K562 (cell line): ENCODE measurements around the gene ERBB3. TPM values are rescaled to one million over a fixed set of nuclear protein-coding genes. Genes with fewer than 3 reads are reported as not detected.

Experiments used
- LARP7 ChIP-seq: fragments of 450-650 bp; IDR thresholded peaks from 2 replicates; pipeline ENCODE4 v1.6.1; 2016
- MAFK ChIP-seq: IDR thresholded peaks from 2 replicates; pipeline ENCODE4 v1.6.1; 2011; ENCODE audit warnings: low read length, improper control_type of control experiment
- SLC30A9 ChIP-seq: fragments of 250-450 bp; sonication (Bioruptor Pico); IDR thresholded peaks from 2 replicates; pipeline ENCODE4 v1.8.0; 2022; ENCODE audit warnings: mild to moderate bottlenecking, moderate library complexity
- TAF15 ChIP-seq: fragments of 200-400 bp; formaldehyde crosslinking; IDR thresholded peaks from 2 replicates; pipeline ENCODE4 v1.6.1; 2017; ENCODE audit warnings: mild to moderate bottlenecking, low read depth, low read length, moderate library complexity
- TRIM24 ChIP-seq, 2 experiments: fragments of 450-650 bp; IDR thresholded peaks; 2 replicates each; pipeline ENCODE4 v1.6.1; 2016
- YY1 ChIP-seq, 3 experiments: IDR thresholded peaks; 2 replicates each; pipeline ENCODE4 v1.6.1; 2011; ENCODE audit warnings: low read length in 2 of 3, mild to moderate bottlenecking in 2 of 3, moderate library complexity in 2 of 3, borderline replicate concordance in 1 of 3, control low read depth in 1 of 3, low read depth in 1 of 3; ENCODE audit not compliant: insufficient read depth in 3 of 3, insufficient replicate concordance in 2 of 3, control insufficient read depth in 1 of 3, insufficient read length in 1 of 3; ENCODE audit errors: extremely low read depth in 1 of 3
- ZNF263 ChIP-seq: sonication (generic); formaldehyde crosslinking; IDR thresholded peaks from 2 replicates; pipeline ENCODE4 v1.8.0; 2022; ENCODE audit warnings: mild to moderate bottlenecking, missing genetic modification reagents, borderline replicate concordance
- polyA plus RNA-seq, 8 experiments: library from polyadenylated mRNA; depleted of rRNA in 4 of 8; stranded (reverse) in 5 of 8; unstranded in 3 of 8; fragments of >200 nt; fragmentation: Nextera tagmentation in 2 of 8; fragmentation: Illumina TruSeq in 1 of 8; extraction: Ambion mirVana in 2 of 8; extraction: Trizol in 1 of 8; gene quantifications; 2 replicates each; pipeline versions ENCODE4 v1.2.1 to v1.2.3, GENCODE V29; 2011 to 2014; ENCODE audit warnings: inconsistent platforms in 1 of 8, missing spikeins in 1 of 8
- total RNA-seq, 7 experiments: library from RNA; depleted of rRNA in 6 of 7; stranded (reverse); fragments of >200 nt in 6 of 7; fragmentation: Illumina TruSeq in 2 of 7; extraction: Trizol in 2 of 7; gene quantifications; 2 replicates each; pipeline versions ENCODE4 v1.2.1 to v1.2.3, GENCODE V29; 2011 to 2021; ENCODE audit warnings: low replicate concordance in 1 of 7
- TF ChIP-seq, protein P1 (sequence below), 2 experiments: fragments of 450-650 bp in 1 of 2; sonication (generic) in 1 of 2; formaldehyde crosslinking in 1 of 2; IDR thresholded peaks; 2 replicates each; pipeline versions ENCODE4 v1.7.1 to v1.9.0; 2016 to 2022; ENCODE audit warnings: inconsistent platforms in 1 of 2, mild to moderate bottlenecking in 1 of 2, missing genetic modification reagents in 1 of 2

The ERBB3 gene
- total and polyA plus RNA-seq, 9 of the 15 experiments (the other 6 are each of a cell fraction or from before 2014, with no cell fraction given): 1.5 to 5.4 (median 3.8) TPM

DNA sequence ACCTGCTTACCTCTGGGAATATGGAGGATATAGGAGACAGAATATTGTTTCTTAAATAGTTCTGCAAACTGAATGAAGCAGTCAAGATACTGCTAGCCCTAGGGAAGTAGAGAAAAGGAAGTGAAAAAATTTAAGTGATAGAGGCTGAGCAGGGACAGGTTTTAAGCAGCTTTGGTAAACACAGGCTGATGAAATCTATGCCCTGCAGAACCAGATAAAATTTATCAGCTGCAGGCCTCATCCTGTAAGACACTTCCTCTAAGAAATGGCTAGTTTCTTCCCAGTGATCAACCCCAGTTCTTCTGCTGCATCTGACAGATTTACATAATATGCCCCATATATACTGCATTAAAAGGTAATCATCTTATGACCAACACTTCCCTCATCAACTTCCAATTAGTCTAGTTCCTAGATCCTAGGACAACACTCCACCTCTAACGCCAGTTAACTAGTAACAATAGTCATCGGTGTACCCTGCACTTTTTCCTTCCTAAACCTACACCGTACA lies 46.8 kb downstream of the ERBB3 start (continued):
- no peak for TF ChIP-seq ZNF263 (CRISPR knock-in tag)
- no peak; the same call in 1 of the 2 replicates for TF ChIP-seq LARP7
- TF ChIP-seq MAFK: no peak
- no peak for TF ChIP-seq SLC30A9 (CRISPR knock-in tag)
- peak; percentile 62 to 82; a peak in 2 of 4 replicates for TF ChIP-seq TRIM24 (IDR thresholded peaks at IDR 0.05)
- TF ChIP-seq, protein P1, sequence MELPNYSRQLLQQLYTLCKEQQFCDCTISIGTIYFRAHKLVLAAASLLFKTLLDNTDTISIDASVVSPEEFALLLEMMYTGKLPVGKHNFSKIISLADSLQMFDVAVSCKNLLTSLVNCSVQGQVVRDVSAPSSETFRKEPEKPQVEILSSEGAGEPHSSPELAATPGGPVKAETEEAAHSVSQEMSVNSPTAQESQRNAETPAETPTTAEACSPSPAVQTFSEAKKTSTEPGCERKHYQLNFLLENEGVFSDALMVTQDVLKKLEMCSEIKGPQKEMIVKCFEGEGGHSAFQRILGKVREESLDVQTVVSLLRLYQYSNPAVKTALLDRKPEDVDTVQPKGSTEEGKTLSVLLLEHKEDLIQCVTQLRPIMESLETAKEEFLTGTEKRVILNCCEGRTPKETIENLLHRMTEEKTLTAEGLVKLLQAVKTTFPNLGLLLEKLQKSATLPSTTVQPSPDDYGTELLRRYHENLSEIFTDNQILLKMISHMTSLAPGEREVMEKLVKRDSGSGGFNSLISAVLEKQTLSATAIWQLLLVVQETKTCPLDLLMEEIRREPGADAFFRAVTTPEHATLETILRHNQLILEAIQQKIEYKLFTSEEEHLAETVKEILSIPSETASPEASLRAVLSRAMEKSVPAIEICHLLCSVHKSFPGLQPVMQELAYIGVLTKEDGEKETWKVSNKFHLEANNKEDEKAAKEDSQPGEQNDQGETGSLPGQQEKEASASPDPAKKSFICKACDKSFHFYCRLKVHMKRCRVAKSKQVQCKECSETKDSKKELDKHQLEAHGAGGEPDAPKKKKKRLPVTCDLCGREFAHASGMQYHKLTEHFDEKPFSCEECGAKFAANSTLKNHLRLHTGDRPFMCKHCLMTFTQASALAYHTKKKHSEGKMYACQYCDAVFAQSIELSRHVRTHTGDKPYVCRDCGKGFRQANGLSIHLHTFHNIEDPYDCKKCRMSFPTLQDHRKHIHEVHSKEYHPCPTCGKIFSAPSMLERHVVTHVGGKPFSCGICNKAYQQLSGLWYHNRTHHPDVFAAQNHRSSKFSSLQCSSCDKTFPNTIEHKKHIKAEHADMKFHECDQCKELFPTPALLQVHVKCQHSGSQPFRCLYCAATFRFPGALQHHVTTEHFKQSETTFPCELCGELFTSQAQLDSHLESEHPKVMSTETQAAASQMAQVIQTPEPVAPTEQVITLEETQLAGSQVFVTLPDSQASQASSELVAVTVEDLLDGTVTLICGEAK (IDR thresholded peaks at IDR 0.05): no peak
- TF ChIP-seq, protein P1 (CRISPR knock-in tag; IDR thresholded peaks at IDR 0.05): no peak
- TF ChIP-seq TAF15: no peak
- no peak for TF ChIP-seq YY1 (IDR thresholded peaks at IDR 0.05; ENCODE audit: borderline replicate concordance in 1 of 3, control insufficient read depth in 1 of 3, extremely low read depth in 1 of 3, insufficient read depth in 3 of 3, insufficient read length in 1 of 3, insufficient replicate concordance in 2 of 3, low read depth in 1 of 3, low read length in 2 of 3)
